Hepatocyte (in vitro differentiated cells): ENCODE data around the gene PMF1. TPM values are rescaled to one million over a fixed set of nuclear protein-coding genes. Genes with fewer than 3 reads are reported as not detected.
A peak's percentile ranks its signal among the peaks of the same experiment; 100 is the strongest.

Experiments used
- DNase-seq: peaks from one replicate; pipeline ENCODE4 v3.0.0-alpha.2; 2016; ENCODE audit warnings: low spot score
- H2AFZ ChIP-seq: fragments of 200-600 bp; sonication (generic); 2 replicates; pipeline ENCODE4 v1.6.0; 2016; ENCODE audit warnings: antibody characterized with exemption, mild to moderate bottlenecking
- H3K27ac ChIP-seq: fragments of 200-600 bp; sonication (generic); 2 replicates; pipeline ENCODE4 v1.5.1; 2016; ENCODE audit warnings: mild to moderate bottlenecking
- H3K27me3 ChIP-seq: fragments of 200-600 bp; sonication (generic); 2 replicates; pipeline ENCODE4 v1.6.1; 2016
- H3K36me3 ChIP-seq: fragments of 200-600 bp; sonication (generic); replicated peaks from 2 replicates; pipeline ENCODE4 v1.5.1; 2016; ENCODE audit warnings: low read depth; ENCODE audit not compliant: insufficient read depth
- H3K4me1 ChIP-seq: fragments of 200-600 bp; sonication (generic); 2 replicates; pipeline ENCODE4 v1.5.1; 2016; ENCODE audit warnings: mild to moderate bottlenecking, moderate library complexity; ENCODE audit not compliant: insufficient read depth
- H3K4me2 ChIP-seq: fragments of 200-600 bp; sonication (generic); 2 replicates; pipeline ENCODE4 v1.6.0; 2016
- H3K4me3 ChIP-seq: fragments of 200-600 bp; sonication (generic); 2 replicates; pipeline ENCODE4 v1.5.1; 2016; ENCODE audit warnings: mild to moderate bottlenecking
- H3K79me2 ChIP-seq: fragments of 200-600 bp; sonication (generic); 2 replicates; pipeline ENCODE4 v1.6.0; 2017; ENCODE audit warnings: mild to moderate bottlenecking
- H3K9me2 ChIP-seq: fragments of 200-600 bp; sonication (generic); replicated peaks from 2 replicates; pipeline ENCODE4 v1.6.0; 2017; ENCODE audit warnings: mild to moderate bottlenecking; ENCODE audit not compliant: insufficient read depth
- H3K9me3 ChIP-seq: fragments of 200-600 bp; sonication (generic); 2 replicates; pipeline ENCODE4 v1.5.1; 2016; ENCODE audit warnings: low read depth, mild to moderate bottlenecking
- H4K20me1 ChIP-seq: fragments of 200-600 bp; sonication (generic); 2 replicates; pipeline ENCODE4 v1.6.0; 2016; ENCODE audit warnings: mild to moderate bottlenecking; ENCODE audit not compliant: insufficient read depth, poor library complexity, severe bottlenecking
- EZH2 ChIP-seq: fragments of 200-600 bp; sonication (generic); IDR thresholded peaks from 2 replicates; pipeline ENCODE4 v1.6.1; 2016; ENCODE audit warnings: antibody characterized with exemption, mild to moderate bottlenecking, borderline replicate concordance
- EZH2phosphoT487 ChIP-seq: fragments of 200-600 bp; sonication (generic); IDR thresholded peaks from one replicate; pipeline ENCODE4 v1.6.1; 2018; ENCODE audit warnings: antibody characterized with exemption, mild to moderate bottlenecking, low read depth, moderate library complexity; ENCODE audit not compliant: unreplicated experiment, severe bottlenecking
- WGBS: methylation state at CpG from one replicate; pipeline ENCODE4 v1.1.6; 2016; ENCODE audit warnings: low lambda C conversion rate; ENCODE audit errors: missing lambda C conversion rate; 5-methylcytosine and 5-hydroxymethylcytosine counted together
- polyA plus RNA-seq: library from polyadenylated mRNA; unstranded; fragments of >200 nt; fragmentation: Nextera tagmentation; extraction: Ambion mirVana; gene quantifications from 2 replicates; pipeline ENCODE4 v1.2.1, GENCODE V29; 2016
- total RNA-seq: library from RNA; depleted of rRNA; stranded (reverse); fragments of >200 nt; gene quantifications from 2 replicates; pipeline ENCODE4 v1.2.3, GENCODE V29; 2014
- TF ChIP-seq, protein P1 (sequence below): fragments of 200-600 bp; sonication (generic); IDR thresholded peaks from 2 replicates; pipeline ENCODE4 v1.5.1; 2016; ENCODE audit warnings: antibody characterized with exemption, mild to moderate bottlenecking; ENCODE audit not compliant: poor library complexity

Gene PMF1
- total and polyA plus RNA-seq, 2 experiments from 2014 or later = 60.7 to 77.1 TPM

DNA sequence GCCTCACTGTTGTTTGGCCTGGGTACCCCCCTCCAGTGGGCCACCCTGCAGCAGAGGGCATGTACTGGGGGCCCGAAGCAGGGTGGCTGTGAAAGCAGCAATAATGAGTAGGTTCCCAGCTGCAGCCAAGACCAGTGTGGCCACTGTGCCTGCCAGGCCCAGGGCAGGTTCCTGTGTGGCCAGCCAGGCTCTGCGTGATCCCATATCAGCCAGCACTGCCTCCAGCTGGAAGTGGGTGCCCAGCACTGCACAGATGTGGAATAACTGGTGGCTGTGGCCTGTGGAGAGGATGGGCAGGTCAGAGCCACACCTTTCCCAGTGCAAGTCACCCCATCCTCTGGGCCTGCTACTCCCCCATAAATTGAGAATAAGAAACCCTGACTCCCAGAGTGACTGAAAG lies 31.3 kb downstream of the PMF1 start:
- Histone ChIP-seq H3K9me2 (no peaks in the 10 kb centered on the region), H3K36me3 (no peaks in the 10 kb centered on the region), H2AFZ (no peak overlapping the region), H3K4me1 (no peaks in the 10 kb centered on the region), H3K9me3 (no peaks in the 10 kb centered on the region), H3K4me3 (no peak overlapping the region), H4K20me1 (no peaks in the 10 kb centered on the region), H3K27ac (no peak overlapping the region), H3K4me2 (no peak overlapping the region), H3K79me2 (no peaks in the 10 kb centered on the region), H3K27me3 (no peaks in the 10 kb centered on the region)
- no peak for DNase-seq
- 100% methylated on average over 2 of the region's 2 CpGs for WGBS
- TF ChIP-seq EZH2 = no peak
- TF ChIP-seq, protein P1, sequence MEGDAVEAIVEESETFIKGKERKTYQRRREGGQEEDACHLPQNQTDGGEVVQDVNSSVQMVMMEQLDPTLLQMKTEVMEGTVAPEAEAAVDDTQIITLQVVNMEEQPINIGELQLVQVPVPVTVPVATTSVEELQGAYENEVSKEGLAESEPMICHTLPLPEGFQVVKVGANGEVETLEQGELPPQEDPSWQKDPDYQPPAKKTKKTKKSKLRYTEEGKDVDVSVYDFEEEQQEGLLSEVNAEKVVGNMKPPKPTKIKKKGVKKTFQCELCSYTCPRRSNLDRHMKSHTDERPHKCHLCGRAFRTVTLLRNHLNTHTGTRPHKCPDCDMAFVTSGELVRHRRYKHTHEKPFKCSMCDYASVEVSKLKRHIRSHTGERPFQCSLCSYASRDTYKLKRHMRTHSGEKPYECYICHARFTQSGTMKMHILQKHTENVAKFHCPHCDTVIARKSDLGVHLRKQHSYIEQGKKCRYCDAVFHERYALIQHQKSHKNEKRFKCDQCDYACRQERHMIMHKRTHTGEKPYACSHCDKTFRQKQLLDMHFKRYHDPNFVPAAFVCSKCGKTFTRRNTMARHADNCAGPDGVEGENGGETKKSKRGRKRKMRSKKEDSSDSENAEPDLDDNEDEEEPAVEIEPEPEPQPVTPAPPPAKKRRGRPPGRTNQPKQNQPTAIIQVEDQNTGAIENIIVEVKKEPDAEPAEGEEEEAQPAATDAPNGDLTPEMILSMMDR = no peak
- TF ChIP-seq EZH2phosphoT487 = no peak

DNA sequence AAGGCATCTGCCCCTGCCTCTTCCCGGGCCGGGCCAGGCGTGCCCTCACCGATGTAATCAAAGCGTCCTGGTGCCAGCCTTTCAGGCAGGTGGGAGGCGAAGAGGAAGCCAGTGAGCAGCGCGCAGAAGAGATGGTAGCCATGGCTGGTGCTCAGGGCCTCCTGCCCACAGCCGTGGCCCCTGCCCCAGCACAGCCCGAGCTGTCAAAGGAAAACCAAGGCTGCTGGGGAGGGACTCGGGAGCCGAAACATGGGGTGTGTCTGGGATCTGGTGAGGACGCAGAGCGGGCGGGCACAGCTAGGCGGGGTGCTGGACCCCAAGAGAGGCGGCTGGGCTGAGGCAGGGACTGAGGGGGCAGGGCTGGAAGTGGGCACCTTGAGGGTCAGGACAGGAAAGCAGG lies 31.9 kb downstream of the PMF1 start:
- Histone ChIP-seq H3K9me3 (no peaks in the 10 kb centered on the region), H3K27me3 (no peaks in the 10 kb centered on the region), H3K27ac (no peak overlapping the region), H3K36me3 (no peaks in the 10 kb centered on the region), H3K4me2 (no peak overlapping the region), H3K79me2 (no peaks in the 10 kb centered on the region), H3K9me2 (no peaks in the 10 kb centered on the region), H3K4me3 (no peak overlapping the region), H3K4me1 (no peaks in the 10 kb centered on the region), H4K20me1 (no peaks in the 10 kb centered on the region), H2AFZ (no peak overlapping the region)
- TF ChIP-seq EZH2 = no peak
- TF ChIP-seq EZH2phosphoT487 = no peak
- DNase-seq = no peak
- WGBS = 95% methylated on average over 17 of the region's 17 CpGs

DNA sequence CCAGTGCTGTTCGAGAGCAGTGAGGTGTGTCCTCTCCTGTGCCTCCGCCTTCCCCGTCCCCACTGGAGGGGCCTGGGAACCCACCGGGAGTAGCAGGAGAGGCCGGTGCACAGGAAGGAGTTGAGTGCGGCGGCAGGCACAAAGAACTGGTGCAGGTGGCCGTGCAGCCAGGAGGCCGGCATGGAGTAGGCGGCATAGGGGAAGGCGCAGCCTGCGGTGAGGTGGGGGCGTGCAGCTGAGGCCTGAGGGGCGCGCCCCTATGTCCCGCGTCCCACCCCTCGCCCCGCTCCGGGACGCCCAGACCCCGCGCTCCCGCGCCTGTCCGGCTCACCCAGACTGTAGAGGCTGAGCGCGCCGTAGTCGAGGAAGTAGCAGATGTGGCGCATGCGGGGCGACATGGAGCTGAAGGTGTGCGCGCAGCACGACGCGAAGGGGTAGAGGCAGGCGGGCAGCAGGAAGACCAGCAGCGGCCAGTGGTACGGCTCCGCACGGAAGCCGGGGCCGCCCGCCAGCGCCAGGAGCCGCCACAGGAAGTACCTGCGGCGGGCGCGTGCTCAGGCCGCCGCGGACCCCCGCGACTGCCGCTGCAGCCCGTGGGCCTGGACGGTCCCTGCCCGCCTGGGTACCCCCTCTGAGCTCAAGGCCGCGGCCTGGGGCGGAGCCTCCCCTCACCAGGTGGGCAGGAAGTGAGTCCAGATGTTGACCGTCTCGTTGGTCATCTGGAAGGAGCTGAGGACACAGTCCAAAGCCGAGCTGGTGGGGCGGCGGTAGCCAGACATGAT lies 32.8 kb downstream of the PMF1 start:
- H2AFZ ChIP-seq = no peak overlapping the region
- WGBS = 62% methylated on average over 64 of the region's 69 CpGs
- H3K4me1 ChIP-seq = no peaks in the 10 kb centered on the region
- H3K9me2 ChIP-seq = no peaks in the 10 kb centered on the region
- H3K9me3 ChIP-seq = no peaks in the 10 kb centered on the region
- H4K20me1 ChIP-seq = no peaks in the 10 kb centered on the region
- H3K27me3 ChIP-seq = no peaks in the 10 kb centered on the region
- H3K36me3 ChIP-seq = no peaks in the 10 kb centered on the region
- TF ChIP-seq EZH2phosphoT487 = no peak
- TF ChIP-seq, protein P1 = no peak
- no peak overlapping the region for H3K27ac ChIP-seq
- peak overlapping the region; percentile 70 for H3K4me2 ChIP-seq
- no peaks in the 10 kb centered on the region for H3K79me2 ChIP-seq
- no peak overlapping the region for H3K4me3 ChIP-seq
- peak; percentile 43 for DNase-seq

DNA sequence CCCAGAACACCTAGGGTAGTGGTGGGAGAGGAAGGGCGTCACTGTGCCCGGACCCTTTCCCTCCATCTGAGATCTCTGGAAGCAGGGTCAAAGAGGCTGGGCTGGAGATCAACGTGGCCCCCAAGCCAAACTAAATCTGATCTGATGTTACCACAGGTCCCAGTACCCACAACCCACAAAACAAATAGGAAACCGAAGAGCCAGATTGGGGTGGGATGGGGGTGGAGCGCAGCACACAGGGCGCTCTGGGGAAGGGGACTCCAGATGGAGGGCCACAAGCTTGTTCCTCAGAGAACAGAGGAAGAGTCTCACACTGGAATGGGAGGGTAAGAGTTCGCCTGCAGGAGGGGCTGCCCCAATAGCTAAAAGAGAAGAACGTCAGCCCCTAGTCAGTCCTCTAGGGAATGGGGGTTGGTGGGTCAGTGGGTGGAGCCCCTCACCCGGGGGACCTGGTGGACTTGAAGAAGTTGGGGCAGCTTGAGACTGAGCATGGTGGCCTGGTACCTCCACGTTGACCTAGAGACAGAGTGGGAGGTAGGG lies 33.5 kb downstream of the PMF1 start:
- Histone ChIP-seq H3K4me3 (no peak overlapping the region), H2AFZ (no peak overlapping the region), H3K27me3 (no peaks in the 10 kb centered on the region), H3K36me3 (no peaks in the 10 kb centered on the region), H3K9me3 (no peaks in the 10 kb centered on the region), H3K4me2 (no peak overlapping the region), H3K9me2 (no peaks in the 10 kb centered on the region), H4K20me1 (no peaks in the 10 kb centered on the region), H3K4me1 (no peaks in the 10 kb centered on the region), H3K27ac (no peak overlapping the region), H3K79me2 (no peaks in the 10 kb centered on the region)
- DNase-seq = no peak
- 86% methylated on average over 9 of the region's 10 CpGs for WGBS
- TF ChIP-seq EZH2 (no peak), EZH2phosphoT487 (no peak)
- TF ChIP-seq, protein P1 = no peak
